Upper lobe of right lung (tissue), 1 donor: ENCODE measurements around the gene ARHGAP24. TPM values are rescaled to one million over a fixed set of nuclear protein-coding genes. Genes with fewer than 3 reads are reported as not detected.

Experiments used
- ATAC-seq: fragments of 200-7000 bp; cut with Tn5 transposase; one replicate; pipeline ENCODE4 v1.9.1; 2020; ENCODE audit warnings: mild to moderate bottlenecking, moderate library complexity
- DNase-seq: peaks from one replicate; pipeline ENCODE4 v3.0.0-alpha.2; 2020
- H3K27ac ChIP-seq: fragments of 200-600 bp; one replicate; pipeline ENCODE4 v1.8.0; 2022
- H3K27me3 ChIP-seq: fragments of 200-600 bp; one replicate; pipeline ENCODE4 v1.8.0; 2022; ENCODE audit warnings: mild to moderate bottlenecking
- H3K36me3 ChIP-seq: fragments of 200-600 bp; one replicate; pipeline ENCODE4 v1.8.0; 2022
- H3K4me1 ChIP-seq: fragments of 200-600 bp; one replicate; pipeline ENCODE4 v1.8.0; 2022
- H3K4me3 ChIP-seq: fragments of 200-600 bp; one replicate; pipeline ENCODE4 v1.8.0; 2022; ENCODE audit warnings: mild to moderate bottlenecking
- H3K9me3 ChIP-seq: fragments of 200-600 bp; one replicate; pipeline ENCODE4 v1.8.0; 2022
- intact Hi-C: fragments of 100-400 bp; cut with DNase I; formaldehyde crosslinking; loops from one replicate; pipeline ENCODE4 v1.11.0; 2022
- total RNA-seq: library from RNA; stranded (reverse); fragmentation: NEBNext Ultra II Directional; extraction: Animal tissue kit (Norgen Biotek cat#: 25700); gene quantifications from one replicate; pipeline ENCODE4 v1.2.1, GENCODE V29; 2021
- TF ChIP-seq, protein P1 (sequence below): fragments of 200-600 bp; IDR thresholded peaks from one replicate; pipeline ENCODE4 v1.8.0; 2022; ENCODE audit warnings: antibody characterized with exemption
- donor health status: DM: no; HTN: yes; CAD: no; lungs with severe emphysema.

ARHGAP24 gene
- total RNA-seq, 1 donor from 2014 or later, result 29.8 TPM

DNA sequence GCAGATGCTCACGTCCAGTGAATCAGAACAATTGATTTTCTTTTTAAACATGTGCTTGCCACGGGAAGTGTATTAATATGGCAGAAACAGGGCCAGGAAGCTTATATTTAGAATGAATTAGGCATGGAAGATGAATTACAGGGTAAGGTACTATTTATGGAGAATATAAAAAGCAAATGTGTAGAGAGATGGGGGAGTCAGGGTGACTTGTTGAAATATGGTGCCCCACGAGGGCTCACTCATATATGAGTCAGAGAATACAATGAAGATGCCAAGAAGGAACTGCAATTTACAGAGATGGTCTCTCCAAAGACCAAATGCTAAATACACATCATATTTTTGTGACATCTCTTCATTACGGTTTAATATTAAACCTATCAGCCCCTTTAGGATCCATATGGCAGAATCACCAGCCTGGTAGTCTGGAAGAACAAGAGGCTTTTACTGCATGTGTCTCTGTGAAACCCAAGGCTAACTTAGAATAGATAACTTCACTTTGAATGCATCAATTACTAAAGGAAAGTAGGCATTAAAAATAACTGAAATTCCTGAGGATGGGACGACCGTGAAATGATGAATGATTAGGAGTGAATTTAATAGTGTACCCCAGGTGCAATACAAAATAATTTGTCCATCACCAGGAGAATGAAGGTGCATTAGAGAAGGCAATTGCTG is 385.3 kb downstream of the ARHGAP24 start:
- H3K27me3 ChIP-seq, result no peaks in the 10 kb centered on the region
- TF ChIP-seq, protein P1, sequence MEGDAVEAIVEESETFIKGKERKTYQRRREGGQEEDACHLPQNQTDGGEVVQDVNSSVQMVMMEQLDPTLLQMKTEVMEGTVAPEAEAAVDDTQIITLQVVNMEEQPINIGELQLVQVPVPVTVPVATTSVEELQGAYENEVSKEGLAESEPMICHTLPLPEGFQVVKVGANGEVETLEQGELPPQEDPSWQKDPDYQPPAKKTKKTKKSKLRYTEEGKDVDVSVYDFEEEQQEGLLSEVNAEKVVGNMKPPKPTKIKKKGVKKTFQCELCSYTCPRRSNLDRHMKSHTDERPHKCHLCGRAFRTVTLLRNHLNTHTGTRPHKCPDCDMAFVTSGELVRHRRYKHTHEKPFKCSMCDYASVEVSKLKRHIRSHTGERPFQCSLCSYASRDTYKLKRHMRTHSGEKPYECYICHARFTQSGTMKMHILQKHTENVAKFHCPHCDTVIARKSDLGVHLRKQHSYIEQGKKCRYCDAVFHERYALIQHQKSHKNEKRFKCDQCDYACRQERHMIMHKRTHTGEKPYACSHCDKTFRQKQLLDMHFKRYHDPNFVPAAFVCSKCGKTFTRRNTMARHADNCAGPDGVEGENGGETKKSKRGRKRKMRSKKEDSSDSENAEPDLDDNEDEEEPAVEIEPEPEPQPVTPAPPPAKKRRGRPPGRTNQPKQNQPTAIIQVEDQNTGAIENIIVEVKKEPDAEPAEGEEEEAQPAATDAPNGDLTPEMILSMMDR, result no peak
- no peaks in the 10 kb centered on the region for H3K36me3 ChIP-seq
- DNase-seq (no peak), ATAC-seq (no peak)
- H3K9me3 ChIP-seq, result no peaks in the 10 kb centered on the region
- H3K4me1 ChIP-seq, result no peaks in the 10 kb centered on the region
- intact Hi-C loops, result no loop called here
- H3K4me3 ChIP-seq, result no peak overlapping the region
- H3K27ac ChIP-seq, result no peak overlapping the region

GRCh38 chr4:85861064-85861765 is 386.3 kb downstream of the ARHGAP24 start:
- Histone ChIP-seq H3K27ac (no peak overlapping the region), H3K4me3 (no peak overlapping the region), H3K9me3 (no peaks in the 10 kb centered on the region), H3K36me3 (no peaks in the 10 kb centered on the region), H3K27me3 (no peaks in the 10 kb centered on the region), H3K4me1 (no peaks in the 10 kb centered on the region)
- no peak for ATAC-seq
- DNase-seq, result no peak
- intact Hi-C loops, result no loop called here
- TF ChIP-seq, protein P1, result no peak

DNA sequence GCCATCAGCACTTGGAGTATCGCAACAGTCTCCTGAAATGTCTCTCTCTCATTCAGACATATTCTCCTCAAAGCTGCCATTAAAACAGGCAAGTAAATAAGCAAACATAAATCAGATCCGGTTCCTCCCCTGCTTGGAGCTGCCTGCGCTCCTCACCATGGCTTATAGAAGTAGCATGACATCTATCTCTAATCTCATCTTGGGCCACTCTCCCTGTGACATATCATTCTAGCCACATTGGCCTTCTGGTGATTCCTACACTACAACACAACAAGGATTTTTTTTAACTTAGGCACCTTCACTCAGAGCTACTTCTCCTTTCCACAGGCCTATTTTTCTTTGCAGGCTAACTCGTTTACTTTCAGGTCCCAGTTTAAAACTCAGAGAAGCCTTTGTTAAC is 387.9 kb downstream of the ARHGAP24 start:
- no peaks in the 10 kb centered on the region for H3K4me1 ChIP-seq
- no peaks in the 10 kb centered on the region for H3K36me3 ChIP-seq
- no peaks in the 10 kb centered on the region for H3K27me3 ChIP-seq
- intact Hi-C loops, result no loop called here
- no peak overlapping the region for H3K27ac ChIP-seq
- ATAC-seq, result no peak
- no peaks in the 10 kb centered on the region for H3K9me3 ChIP-seq
- TF ChIP-seq, protein P1, result no peak
- no peak overlapping the region for H3K4me3 ChIP-seq
- DNase-seq, result no peak

- ATAC-seq (no peak), DNase-seq (no peak)
- no peak overlapping the region for H3K27ac ChIP-seq
- intact Hi-C loops, result no loop called here
- no peaks in the 10 kb centered on the region for H3K36me3 ChIP-seq
- H3K9me3 ChIP-seq, result no peaks in the 10 kb centered on the region
- TF ChIP-seq, protein P1, result no peak
- H3K4me1 ChIP-seq, result no peaks in the 10 kb centered on the region
- no peak overlapping the region for H3K4me3 ChIP-seq
- H3K27me3 ChIP-seq, result no peaks in the 10 kb centered on the region
These were observed 389.6 kb downstream of the ARHGAP24 start for GRCh38 chr4:85864259-85865205.

GRCh38 chr4:85865256-85865655 is 390.3 kb downstream of the ARHGAP24 start:
- no peaks in the 10 kb centered on the region for H3K27me3 ChIP-seq
- intact Hi-C loops, result no loop called here
- no peaks in the 10 kb centered on the region for H3K4me1 ChIP-seq
- DNase-seq (no peak), ATAC-seq (no peak)
- no peaks in the 10 kb centered on the region for H3K36me3 ChIP-seq
- H3K4me3 ChIP-seq, result no peak overlapping the region
- no peaks in the 10 kb centered on the region for H3K9me3 ChIP-seq
- H3K27ac ChIP-seq, result no peak overlapping the region
- TF ChIP-seq, protein P1, result no peak
